Naive B cell (primary cell): ENCODE data around the gene NTSR1. TPM values are rescaled to one million over a fixed set of nuclear protein-coding genes. Genes with fewer than 3 reads are reported as not detected.

ENCODE experiments used
- ATAC-seq, 2 donors: fragments of 150-1000 bp; cut with Tn5 transposase; 2 replicates each; pipeline ENCODE4 v1.10.0; 2021; ENCODE audit warnings: low read depth in 2 of 2, mild to moderate bottlenecking in 2 of 2, moderate library complexity in 2 of 2
- DNase-seq: peaks from one replicate; pipeline ENCODE4 v3.0.0; 2022
- H3K27ac Mint-ChIP-seq, 6 donors: one replicate each; pipeline ENCODE4 v1.8.0; 2020 to 2022; ENCODE audit warnings: mild to moderate bottlenecking in 6 of 6, mixed read lengths in 6 of 6, moderate library complexity in 5 of 6, inconsistent platforms in 2 of 6
- H3K27me3 Mint-ChIP-seq, 3 donors: one replicate each; pipeline ENCODE4 v1.8.0; 2021 to 2022; ENCODE audit warnings: mixed read lengths in 3 of 3, mild to moderate bottlenecking in 1 of 3
- H3K36me3 Mint-ChIP-seq, 2 donors: one replicate each; pipeline ENCODE4 v1.8.0; 2020 to 2022; ENCODE audit warnings: mixed read lengths in 2 of 2, inconsistent platforms in 1 of 2, mild to moderate bottlenecking in 1 of 2
- H3K4me1 Mint-ChIP-seq, 3 donors: one replicate each; pipeline ENCODE4 v1.8.0; 2020 to 2022; ENCODE audit warnings: mixed read lengths in 3 of 3, inconsistent platforms in 1 of 3, mild to moderate bottlenecking in 1 of 3, moderate library complexity in 1 of 3
- H3K4me3 Mint-ChIP-seq, 8 donors: one replicate each; pipeline ENCODE4 v1.8.0; 2020 to 2022; ENCODE audit warnings: mild to moderate bottlenecking in 8 of 8, mixed read lengths in 8 of 8, moderate library complexity in 8 of 8, inconsistent platforms in 2 of 8
- H3K9me3 Mint-ChIP-seq, 7 donors: one replicate each; pipeline ENCODE4 v1.8.0; 2020 to 2022; ENCODE audit warnings: mixed read lengths in 7 of 7, mild to moderate bottlenecking in 5 of 7, inconsistent platforms in 2 of 7, moderate library complexity in 1 of 7
- polyA plus RNA-seq, 6 donors: library from polyadenylated mRNA; unstranded; fragments of 300-500 nt; fragmentation: Illumina TruSeq; gene quantifications; one replicate each; pipeline ENCODE4 v1.2.3, GENCODE V29; 2021; ENCODE audit warnings: low read depth in 6 of 6

The NTSR1 gene
- polyA plus RNA-seq, 6 donors from 2014 or later: not detected

DNA sequence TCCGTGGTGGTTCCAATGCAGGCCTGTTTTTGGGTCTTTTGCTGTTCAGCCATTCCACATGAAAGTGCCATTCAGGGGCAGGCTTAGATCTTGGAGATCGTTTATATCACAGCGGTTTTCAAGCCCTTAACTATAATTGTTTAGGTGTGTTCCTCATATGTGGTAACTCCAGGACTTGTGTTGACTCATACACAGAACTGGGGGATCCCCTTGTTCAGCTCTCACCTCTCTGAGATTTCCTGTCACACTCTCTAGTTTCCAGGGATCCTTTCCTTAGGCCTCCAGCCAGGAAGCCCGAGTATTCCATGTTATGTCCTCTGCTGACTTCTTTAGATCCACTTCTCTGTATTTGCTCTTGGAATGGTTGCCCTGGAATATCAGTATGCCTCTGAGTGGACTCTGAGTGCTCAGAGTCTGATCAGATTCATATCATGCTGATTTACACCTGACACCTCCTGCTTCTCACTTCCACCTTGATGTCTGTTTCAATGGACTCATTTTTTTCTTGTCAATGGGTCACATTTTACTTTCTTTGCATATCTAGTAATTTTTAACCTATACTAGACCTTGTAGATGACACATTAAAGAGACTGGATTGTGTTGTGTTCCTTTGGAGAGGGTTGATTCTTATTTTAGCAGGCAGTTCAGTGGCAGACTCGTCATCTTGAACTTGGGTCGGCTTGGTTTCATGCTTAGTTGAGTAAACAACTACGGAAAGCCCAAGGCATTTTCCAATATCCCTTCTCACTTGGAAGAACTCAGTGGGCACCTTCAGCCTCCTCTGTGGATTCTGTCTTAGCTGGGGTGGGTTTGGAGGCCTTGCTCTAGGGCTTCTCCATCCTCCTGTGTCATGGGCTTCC is 13.1 kb downstream of the NTSR1 start:
- DNase-seq (no peak), ATAC-seq (no peak)
- no peak overlapping the region for H3K4me3 Mint-ChIP-seq
- peaks cover 0 to 5% (median 0%) of the 10 kb centered on the region in 3 donors for H3K4me1 Mint-ChIP-seq
- H3K9me3 Mint-ChIP-seq: peaks cover 19 to 41% (median 33%) of the 10 kb centered on the region in 7 donors
- H3K27me3 Mint-ChIP-seq: peaks cover 22 to 42% (median 38%) of the 10 kb centered on the region in 3 donors
- H3K27ac Mint-ChIP-seq: no peak overlapping the region
- H3K36me3 Mint-ChIP-seq: peaks cover 12 to 29% of the 10 kb centered on the region in 2 donors

DNA sequence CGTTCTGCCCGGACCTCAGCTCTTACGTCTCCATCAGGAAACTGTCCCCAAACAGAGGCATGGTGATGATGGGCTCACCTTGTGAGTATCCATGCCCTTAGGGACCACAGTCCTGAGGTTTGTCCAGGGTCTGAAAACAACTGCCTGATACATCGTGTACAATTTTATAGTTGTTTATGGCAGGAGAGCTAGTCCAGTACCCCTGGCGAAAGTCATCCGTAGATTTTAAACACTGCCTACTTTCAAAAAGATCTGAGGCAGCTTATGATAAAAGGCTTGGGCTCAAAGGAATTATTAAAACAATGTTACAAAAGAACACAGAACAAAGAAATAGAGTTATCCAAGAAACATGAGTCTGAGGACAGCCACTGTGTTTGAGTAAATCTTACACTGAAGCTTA is 14.0 kb downstream of the NTSR1 start:
- H3K27me3 Mint-ChIP-seq: peaks cover 22 to 40% (median 34%) of the 10 kb centered on the region in 3 donors
- no peak overlapping the region for H3K4me3 Mint-ChIP-seq
- H3K4me1 Mint-ChIP-seq: peaks cover 0 to 5% (median 0%) of the 10 kb centered on the region in 3 donors
- no peak overlapping the region for H3K27ac Mint-ChIP-seq
- H3K9me3 Mint-ChIP-seq: peaks cover 19 to 41% (median 31%) of the 10 kb centered on the region in 7 donors
- ATAC-seq (no peak), DNase-seq (no peak)
- H3K36me3 Mint-ChIP-seq: peaks cover 12 to 29% of the 10 kb centered on the region in 2 donors

DNA sequence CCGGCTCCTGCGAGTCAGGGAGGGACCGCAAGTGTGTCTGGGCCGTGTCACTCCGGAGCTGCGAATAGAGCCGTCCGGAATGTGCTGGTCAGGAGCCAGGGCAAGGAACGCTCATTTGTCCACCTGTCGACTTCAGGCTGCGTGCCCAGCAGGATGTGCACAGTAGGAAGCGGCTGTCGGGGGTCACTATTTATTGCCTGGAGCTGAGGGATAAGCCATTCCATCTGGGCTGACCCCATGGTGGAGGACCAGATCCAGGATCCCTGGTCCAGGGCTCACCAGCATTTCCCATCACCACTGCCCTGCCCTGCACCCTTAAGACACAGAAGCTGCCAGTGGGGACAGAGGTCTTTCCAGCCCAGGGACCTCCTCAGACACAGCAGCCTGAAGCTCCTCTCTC is 14.7 kb downstream of the NTSR1 start:
- Mint-ChIP-seq H3K4me3 (no peak overlapping the region), H3K9me3 (peaks cover 19 to 41% (median 29%) of the 10 kb centered on the region in 7 donors), H3K27me3 (peaks cover 22 to 41% (median 32%) of the 10 kb centered on the region in 3 donors), H3K4me1 (peaks cover under 1 to 10% (median 2%) of the 10 kb centered on the region in 3 donors), H3K36me3 (peaks cover 12 to 29% of the 10 kb centered on the region in 2 donors), H3K27ac (no peak overlapping the region)
- ATAC-seq (no peak), DNase-seq (no peak)

DNA sequence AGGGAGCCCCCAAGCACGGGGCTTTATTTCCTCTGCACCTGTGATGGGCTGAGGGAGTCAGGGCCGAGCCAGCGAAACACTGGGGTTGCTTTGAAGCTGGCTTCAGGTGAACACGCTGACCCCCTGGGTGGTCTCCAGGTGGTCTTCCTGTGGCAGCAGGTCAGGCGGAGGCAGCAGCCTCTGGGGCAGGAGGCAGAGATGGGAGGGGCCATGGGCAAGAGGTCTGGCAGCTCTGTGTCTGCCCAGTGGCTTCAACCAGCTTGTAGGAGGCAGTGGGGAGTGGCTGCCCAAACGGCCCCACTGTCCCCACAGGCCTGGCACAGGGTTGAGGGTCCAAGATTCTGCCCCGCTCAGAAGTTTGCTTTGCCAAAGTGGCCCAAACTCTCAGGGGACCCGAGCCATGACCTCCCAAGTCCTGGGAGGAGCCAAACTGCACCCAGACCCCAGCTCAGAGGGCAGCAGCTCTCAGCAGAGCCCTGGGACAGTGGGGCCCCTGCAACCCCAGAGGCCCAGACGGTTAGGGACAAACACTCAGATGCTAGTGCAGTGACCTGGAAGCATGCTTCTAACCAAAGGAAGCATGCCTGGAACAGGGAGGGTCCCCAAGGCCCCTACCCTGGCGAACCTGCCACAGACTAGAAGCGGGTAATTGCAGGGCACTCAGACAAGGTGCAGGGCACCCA is 15.3 kb downstream of the NTSR1 start:
- peaks cover 22 to 42% (median 34%) of the 10 kb centered on the region in 3 donors for H3K27me3 Mint-ChIP-seq
- H3K4me1 Mint-ChIP-seq: peaks cover 2 to 13% (median 4%) of the 10 kb centered on the region in 3 donors
- H3K9me3 Mint-ChIP-seq: peaks cover 19 to 39% (median 27%) of the 10 kb centered on the region in 7 donors
- DNase-seq (no peak), ATAC-seq (no peak)
- no peak overlapping the region for H3K27ac Mint-ChIP-seq
- peaks cover 12 to 29% of the 10 kb centered on the region in 2 donors for H3K36me3 Mint-ChIP-seq
- H3K4me3 Mint-ChIP-seq: no peak overlapping the region

DNA sequence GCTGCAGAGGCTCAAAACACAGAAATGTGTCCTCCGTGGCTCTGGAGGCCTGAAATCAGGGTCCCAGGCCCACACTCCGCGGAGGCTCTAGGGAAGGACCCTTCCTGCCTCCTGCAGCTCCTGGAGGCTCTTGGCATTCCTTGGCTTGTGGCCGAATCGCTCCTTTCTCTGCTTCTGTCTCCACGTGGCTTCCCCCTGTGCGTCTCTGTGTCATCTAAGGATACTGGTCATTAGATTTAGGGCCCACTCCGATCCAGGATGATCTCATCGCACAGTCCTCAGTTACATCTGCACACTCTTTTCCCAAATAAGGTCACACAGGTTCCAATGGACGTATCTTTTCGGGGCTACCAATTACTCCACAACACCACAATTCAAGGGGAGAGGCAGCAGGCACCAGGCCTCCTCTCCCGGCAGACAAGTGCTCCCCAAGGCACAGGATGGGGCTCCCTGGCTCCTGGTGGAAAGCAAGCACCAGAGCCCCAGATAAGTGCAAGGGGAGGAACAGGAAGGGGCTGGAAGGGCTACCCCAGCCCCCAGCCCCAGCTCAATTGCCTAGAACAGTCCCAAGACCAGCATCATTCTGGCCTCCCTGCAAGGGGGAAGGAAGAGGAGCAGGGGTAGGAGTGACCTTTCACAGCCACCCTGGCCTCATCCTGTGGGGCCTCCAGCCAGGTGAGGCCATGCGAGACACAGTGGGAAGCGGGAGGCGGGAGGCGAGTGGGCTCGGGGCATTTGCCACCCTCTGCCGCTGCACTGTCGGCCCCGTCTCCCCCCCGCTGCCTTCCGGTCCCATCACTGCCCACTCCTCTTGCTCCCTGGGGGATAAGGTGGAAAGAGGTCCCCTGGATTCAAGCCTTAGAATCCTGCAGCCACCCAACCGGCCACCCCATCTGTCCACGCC is 16.3 kb downstream of the NTSR1 start:
- DNase-seq: no peak
- H3K9me3 Mint-ChIP-seq: peaks cover 12 to 29% (median 22%) of the 10 kb centered on the region in 7 donors
- no peak for ATAC-seq
- peaks cover 2 to 17% (median 4%) of the 10 kb centered on the region in 3 donors for H3K4me1 Mint-ChIP-seq
- H3K4me3 Mint-ChIP-seq: no peak overlapping the region
- H3K36me3 Mint-ChIP-seq: peaks cover 12 to 21% of the 10 kb centered on the region in 2 donors
- peaks cover 25 to 42% (median 34%) of the 10 kb centered on the region in 3 donors for H3K27me3 Mint-ChIP-seq
- no peak overlapping the region for H3K27ac Mint-ChIP-seq

DNA sequence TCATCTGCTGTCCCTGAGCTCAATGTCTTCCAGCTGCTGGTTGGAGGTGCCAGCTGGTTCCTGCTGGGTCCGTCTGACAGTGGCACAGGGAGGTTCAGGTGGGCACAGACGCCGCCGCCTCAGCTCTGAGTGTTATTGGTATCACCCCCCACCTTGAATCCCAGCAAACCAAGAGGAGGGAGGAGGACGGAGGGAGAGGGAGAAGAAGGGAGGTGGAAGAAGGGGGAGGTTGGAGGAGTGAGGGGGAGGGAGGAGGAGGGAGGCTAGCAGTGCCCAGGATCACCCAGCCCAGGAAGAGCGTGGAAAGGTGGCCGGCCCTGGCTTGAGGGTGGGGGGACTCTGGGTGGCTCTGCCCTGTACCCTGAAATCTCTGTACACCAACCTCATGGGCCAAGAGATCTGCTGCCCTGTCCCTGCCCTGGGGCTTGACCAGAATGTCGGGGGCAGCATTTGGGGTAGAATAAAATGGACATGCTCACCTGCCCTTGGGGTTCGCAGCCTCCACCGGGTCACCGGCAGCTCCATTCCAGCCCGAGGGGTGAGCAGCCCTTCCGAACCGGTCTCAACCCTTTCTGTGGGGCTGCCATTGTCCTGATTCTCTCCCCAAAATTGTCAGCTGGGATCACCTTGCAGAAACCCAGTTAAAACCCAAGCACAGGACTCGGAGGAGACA is 17.1 kb downstream of the NTSR1 start:
- DNase-seq (no peak), ATAC-seq (no peak)
- Mint-ChIP-seq H3K27ac (no peak overlapping the region), H3K36me3 (peaks cover 12 to 15% of the 10 kb centered on the region in 2 donors), H3K4me3 (no peak overlapping the region), H3K27me3 (peaks cover 28 to 42% (median 34%) of the 10 kb centered on the region in 3 donors), H3K4me1 (peaks cover 2 to 17% (median 4%) of the 10 kb centered on the region in 3 donors), H3K9me3 (peaks cover 9 to 21% (median 14%) of the 10 kb centered on the region in 7 donors)

DNA sequence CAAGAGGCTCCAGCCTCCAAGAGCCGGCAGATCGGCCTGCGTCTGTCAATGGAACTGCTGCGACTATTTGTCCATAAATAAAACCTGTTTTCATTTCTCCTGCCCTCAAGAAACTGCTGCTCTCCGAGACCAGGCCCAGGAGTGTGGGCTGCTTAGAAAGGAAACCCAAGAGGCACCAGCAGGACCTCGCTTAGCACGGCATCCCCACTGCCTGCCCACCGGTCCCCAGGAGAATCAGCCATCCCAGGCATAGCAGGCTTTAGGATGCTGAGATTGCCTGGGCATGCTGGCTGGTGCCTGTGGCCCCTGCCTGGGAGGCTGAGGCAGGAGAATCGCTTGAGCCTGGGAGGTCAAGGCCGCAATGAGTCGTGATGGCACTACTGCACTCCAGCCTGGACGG is 17.6 kb downstream of the NTSR1 start:
- DNase-seq: no peak
- Mint-ChIP-seq H3K4me3 (no peak overlapping the region), H3K9me3 (peaks cover 8 to 16% (median 12%) of the 10 kb centered on the region in 7 donors), H3K36me3 (peaks cover 12 to 13% of the 10 kb centered on the region in 2 donors), H3K27ac (no peak overlapping the region), H3K4me1 (peaks cover 2 to 17% (median 4%) of the 10 kb centered on the region in 3 donors), H3K27me3 (peaks cover 28 to 42% (median 34%) of the 10 kb centered on the region in 3 donors)
- ATAC-seq: no peak

DNA sequence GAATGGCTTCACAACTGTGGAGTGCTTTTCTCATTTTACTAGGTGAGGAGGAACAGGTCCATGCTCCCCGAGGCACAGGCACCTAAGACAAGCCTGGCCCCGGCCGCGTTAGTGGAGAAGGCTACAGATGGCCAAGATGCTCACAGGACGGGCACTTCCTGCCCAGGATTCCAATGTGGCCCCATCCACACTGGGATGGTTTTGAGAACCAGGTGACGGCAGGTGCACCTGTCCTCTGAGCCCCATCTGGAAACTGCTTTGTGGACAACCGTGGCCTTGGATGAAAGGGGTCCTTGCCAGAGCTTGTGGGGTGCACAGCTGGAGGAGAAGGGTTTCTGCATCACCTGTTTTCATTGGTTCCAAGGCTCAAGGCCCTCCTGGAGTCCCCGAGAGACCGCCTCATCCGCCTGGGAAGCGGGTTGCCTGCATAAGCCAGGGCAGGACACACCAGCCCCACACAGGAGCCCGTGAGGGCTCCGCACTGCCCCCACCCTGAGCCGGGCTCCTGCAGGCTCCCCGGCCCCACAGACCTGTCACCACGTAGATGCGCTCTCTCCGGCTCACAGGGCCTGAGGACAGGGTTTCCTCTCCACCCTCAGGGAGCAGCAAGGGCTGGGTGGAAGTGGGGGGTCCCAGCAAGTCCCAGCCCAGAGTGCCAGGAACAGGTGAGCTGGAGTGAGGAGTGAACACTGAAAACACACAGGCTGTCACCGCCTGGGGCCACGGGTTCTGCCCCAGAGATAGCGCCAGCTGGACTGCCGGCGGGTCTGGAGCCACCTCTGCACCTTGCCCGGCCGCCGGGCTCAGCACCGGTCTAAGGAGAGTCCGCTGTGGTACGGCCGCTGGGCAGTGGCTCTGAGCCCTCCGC is 18.3 kb downstream of the NTSR1 start:
- H3K4me1 Mint-ChIP-seq: peaks cover 2 to 17% (median 4%) of the 10 kb centered on the region in 3 donors
- no peak overlapping the region for H3K27ac Mint-ChIP-seq
- peaks cover 6 to 7% of the 10 kb centered on the region in 2 donors for H3K36me3 Mint-ChIP-seq
- DNase-seq: no peak
- H3K9me3 Mint-ChIP-seq: peaks cover under 1 to 9% (median 6%) of the 10 kb centered on the region in 7 donors
- no peak for ATAC-seq
- peaks cover 22 to 42% (median 34%) of the 10 kb centered on the region in 3 donors for H3K27me3 Mint-ChIP-seq
- H3K4me3 Mint-ChIP-seq: no peak overlapping the region

DNA sequence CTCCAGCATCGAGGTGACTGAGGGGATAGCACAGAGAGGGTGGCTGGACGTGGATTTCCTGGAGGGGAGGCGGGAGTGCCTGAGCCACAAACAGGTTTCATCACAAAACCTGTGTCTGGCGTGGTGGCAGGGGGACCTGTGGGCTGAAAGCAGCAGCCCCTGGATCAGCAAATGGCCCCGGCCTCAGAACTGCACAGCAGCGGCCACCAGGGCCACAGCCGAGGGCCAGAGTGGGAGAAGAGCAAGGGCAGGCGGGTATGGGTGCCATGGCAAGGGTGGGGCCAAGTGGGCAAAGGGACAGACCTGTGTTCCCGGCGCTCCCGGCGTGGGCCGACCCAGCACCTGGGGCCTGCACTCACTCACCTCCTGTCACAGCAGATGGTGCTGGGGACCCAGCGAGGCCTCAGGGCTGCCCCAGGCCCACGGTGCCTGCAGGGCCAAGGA is 19.0 kb downstream of the NTSR1 start:
- Mint-ChIP-seq H3K9me3 (peaks cover 0 to 2% (median 0%) of the 10 kb centered on the region in 7 donors), H3K4me3 (no peak overlapping the region), H3K4me1 (peaks cover 2 to 17% (median 4%) of the 10 kb centered on the region in 3 donors), H3K27me3 (peaks cover 18 to 41% (median 28%) of the 10 kb centered on the region in 3 donors), H3K36me3 (peaks cover under 1% of the 10 kb centered on the region in 2 donors), H3K27ac (no peak overlapping the region)
- ATAC-seq (no peak), DNase-seq (no peak)

DNA sequence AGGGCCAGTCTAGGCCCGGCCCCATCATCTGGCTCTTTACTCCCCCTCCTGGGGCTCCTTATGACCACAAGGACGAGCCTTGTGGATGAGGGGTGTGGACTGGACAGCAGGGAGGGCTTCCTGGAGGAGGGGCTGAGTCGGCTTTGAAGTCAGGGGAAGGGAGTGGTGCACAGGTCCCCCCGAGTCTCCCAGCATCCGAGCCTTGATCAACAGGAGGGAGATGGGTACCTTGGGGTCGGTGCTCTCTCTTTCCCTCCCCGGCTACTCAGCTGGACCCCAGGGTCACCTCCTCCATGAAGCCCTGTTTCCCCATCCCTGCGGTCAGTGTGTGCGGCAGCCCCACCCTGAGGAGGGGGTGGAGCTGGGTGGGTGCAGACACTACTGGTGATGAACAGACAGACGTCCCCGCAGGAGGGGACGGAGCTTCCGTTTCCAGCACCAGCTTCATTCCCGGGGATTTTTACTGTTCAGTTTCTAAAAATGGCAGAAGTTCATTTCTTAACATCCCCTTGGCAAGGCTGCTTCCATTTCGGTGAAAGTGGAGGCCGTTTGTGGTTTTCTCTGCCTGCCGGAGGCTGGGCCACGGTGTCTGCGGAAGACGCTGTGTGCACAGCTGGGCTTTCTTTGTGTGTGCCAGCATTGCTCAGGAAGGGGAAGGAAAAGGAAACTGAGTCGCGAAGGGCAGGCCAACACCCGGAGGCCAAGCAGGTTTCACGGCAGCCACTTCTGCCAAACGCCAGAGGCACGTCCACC is 19.6 kb downstream of the NTSR1 start:
- ATAC-seq (no peak), DNase-seq (no peak)
- Mint-ChIP-seq H3K4me1 (peaks cover 2 to 17% (median 4%) of the 10 kb centered on the region in 3 donors), H3K27me3 (peaks cover 16 to 46% (median 32%) of the 10 kb centered on the region in 3 donors), H3K36me3 (no peaks in the 10 kb centered on the region), H3K4me3 (peak overlapping the region in 2 of 8 donors; percentile 47 to 70), H3K27ac (no peak overlapping the region), H3K9me3 (peaks cover 0 to 1% (median 0%) of the 10 kb centered on the region in 7 donors)

DNA sequence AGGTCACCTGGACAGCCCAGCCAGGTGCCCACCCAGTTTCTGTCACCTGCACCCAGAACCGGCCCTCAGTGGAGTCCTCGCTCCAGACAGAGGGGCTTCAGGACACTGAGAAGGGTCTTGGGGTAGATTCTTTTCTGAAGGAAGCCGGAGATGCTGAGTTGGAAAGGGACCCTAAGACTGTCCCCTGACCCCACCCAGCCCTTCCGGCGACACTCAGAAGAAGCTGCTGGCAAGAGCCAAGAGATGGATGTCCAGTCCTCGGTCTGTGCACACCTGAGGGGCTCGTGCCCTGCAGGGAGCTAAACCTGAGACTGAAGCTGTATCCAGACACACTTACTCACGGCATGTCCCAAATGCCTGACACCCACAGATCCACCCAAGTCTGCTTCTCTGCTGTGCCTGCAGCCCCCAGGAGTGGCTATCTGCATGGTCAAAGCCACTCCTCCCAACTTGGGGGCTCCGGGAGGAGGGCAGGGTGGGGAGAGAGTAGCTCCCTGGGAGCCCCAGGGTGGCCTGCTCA is 20.2 kb downstream of the NTSR1 start:
- no peak for DNase-seq
- Mint-ChIP-seq H3K36me3 (no peaks in the 10 kb centered on the region), H3K27me3 (peaks cover 16 to 52% (median 39%) of the 10 kb centered on the region in 3 donors)

More for the DNA sequence above, 20.2 kb downstream of the NTSR1 start:
- Mint-ChIP-seq H3K27ac (no peak overlapping the region), H3K9me3 (peaks cover 0 to 1% (median 0%) of the 10 kb centered on the region in 7 donors), H3K4me1 (peaks cover 2 to 17% (median 4%) of the 10 kb centered on the region in 3 donors), H3K4me3 (peak overlapping the region in 1 of 8 donors; percentile 47)
- no peak for ATAC-seq
